NK-92 (cell line): ENCODE data around the gene SCO1.

Experiments
- DNase-seq: peaks from one replicate; lab custom pipeline; 2025; ENCODE audit not compliant: unreplicated experiment; lab: John Stamatoyannopoulos, UW

Gene SCO1

GRCh38 chr17:10657148-10657547, 40.2 kb downstream of the SCO1 start, which contains the start of gene MYH3:
Gene MYH3, minus strand, starts transcription at chr17:10657309. Its CDS starts 2,245 bp downstream, at chr17:10655064.
- DNase-seq = no peak

- DNase-seq = no peak
These were observed 43.3 kb downstream of the SCO1 start for GRCh38 chr17:10653987-10654386.

- DNase-seq = no peak
These were observed 44.2 kb downstream of the SCO1 start for GRCh38 chr17:10652984-10653659.

GRCh38 chr17:10651927-10652326, 45.4 kb downstream of the SCO1 start:
- no peak for DNase-seq

GRCh38 chr17:10649602-10650001, 47.7 kb downstream of the SCO1 start:
- no peak for DNase-seq

GRCh38 chr17:10648956-10649355, 48.4 kb downstream of the SCO1 start:
- no peak for DNase-seq

GRCh38 chr17:10648381-10648780, 49.0 kb downstream of the SCO1 start:
- no peak for DNase-seq

GRCh38 chr17:10646392-10646990, 50.8 kb downstream of the SCO1 start:
- no peak for DNase-seq

GRCh38 chr17:10640475-10640874, 56.9 kb downstream of the SCO1 start:
- no peak for DNase-seq

GRCh38 chr17:10638151-10638550, 59.2 kb downstream of the SCO1 start:
- no peak for DNase-seq

GRCh38 chr17:10635290-10635689, 62.0 kb downstream of the SCO1 start:
- DNase-seq = no peak

GRCh38 chr17:10633738-10634379, 63.5 kb downstream of the SCO1 start:
- DNase-seq = no peak

GRCh38 chr17:10631701-10632100, 65.6 kb downstream of the SCO1 start:
- no peak for DNase-seq

GRCh38 chr17:10631048-10631700, 66.2 kb downstream of the SCO1 start:
- DNase-seq = no peak

GRCh38 chr17:10629706-10630105, 67.6 kb downstream of the SCO1 start:
- no peak for DNase-seq

GRCh38 chr17:10628756-10629155, 68.6 kb downstream of the SCO1 start:
- DNase-seq = no peak

GRCh38 chr17:10626390-10626789, 70.9 kb downstream of the SCO1 start:
- no peak for DNase-seq

- DNase-seq = no peak
These were observed 72.4 kb downstream of the SCO1 start for GRCh38 chr17:10624969-10625368.

GRCh38 chr17:10623737-10624338, 73.5 kb downstream of the SCO1 start:
- no peak for DNase-seq

- no peak for DNase-seq
These were observed 74.5 kb downstream of the SCO1 start for GRCh38 chr17:10622617-10623485.
